Sigmoid colon (tissue), 4 donors: ENCODE measurements around the gene MAGEB3.

Source experiments
- POLR2A ChIP-seq, 2 donors: fragments of 450-650 bp; IDR thresholded peaks; one replicate each; pipeline ENCODE4 v1.6.1; 2016; ENCODE audit warnings: antibody characterized with exemption in 2 of 2, mild to moderate bottlenecking in 2 of 2, moderate library complexity in 2 of 2
- POLR2AphosphoS5 ChIP-seq, 4 donors: sonication (generic); formaldehyde crosslinking; IDR thresholded peaks; one replicate each; pipeline ENCODE4 v1.6.1; 2017; ENCODE audit warnings: antibody characterized with exemption in 4 of 4
- TF ChIP-seq, protein P1 (sequence below), 4 experiments: fragments of 450-650 bp in 3 of 4; fragments of 200-600 bp in 1 of 4; IDR thresholded peaks; one replicate each; pipeline ENCODE4 v1.5.1; 2016 to 2019; ENCODE audit warnings: antibody characterized with exemption in 4 of 4, mild to moderate bottlenecking in 3 of 4, moderate library complexity in 2 of 4

DNA sequence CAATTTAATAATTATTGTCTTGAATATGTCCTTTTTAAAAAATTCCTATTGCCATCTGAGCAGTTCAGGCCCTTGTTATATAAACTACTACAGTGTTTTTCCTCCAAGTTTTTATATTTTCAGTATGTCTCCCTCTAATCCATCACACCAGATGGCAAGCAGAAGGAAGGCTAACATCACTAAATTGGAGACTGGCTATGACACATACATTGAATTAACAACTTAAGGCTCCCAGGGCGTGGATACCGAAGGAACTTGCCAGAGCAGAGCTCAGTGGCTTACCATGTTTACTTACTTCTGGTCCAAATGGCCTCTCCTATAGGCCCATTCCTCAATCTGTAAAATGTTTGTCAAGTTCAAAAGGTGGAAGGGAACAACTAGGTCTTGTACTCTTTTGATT is 29.5 kb downstream of the MAGEB3 start:
- TF ChIP-seq POLR2AphosphoS5 (IDR thresholded peaks at IDR 0.05) (no peak), POLR2A (IDR thresholded peaks at IDR 0.05) (no peak)
- TF ChIP-seq, protein P1, sequence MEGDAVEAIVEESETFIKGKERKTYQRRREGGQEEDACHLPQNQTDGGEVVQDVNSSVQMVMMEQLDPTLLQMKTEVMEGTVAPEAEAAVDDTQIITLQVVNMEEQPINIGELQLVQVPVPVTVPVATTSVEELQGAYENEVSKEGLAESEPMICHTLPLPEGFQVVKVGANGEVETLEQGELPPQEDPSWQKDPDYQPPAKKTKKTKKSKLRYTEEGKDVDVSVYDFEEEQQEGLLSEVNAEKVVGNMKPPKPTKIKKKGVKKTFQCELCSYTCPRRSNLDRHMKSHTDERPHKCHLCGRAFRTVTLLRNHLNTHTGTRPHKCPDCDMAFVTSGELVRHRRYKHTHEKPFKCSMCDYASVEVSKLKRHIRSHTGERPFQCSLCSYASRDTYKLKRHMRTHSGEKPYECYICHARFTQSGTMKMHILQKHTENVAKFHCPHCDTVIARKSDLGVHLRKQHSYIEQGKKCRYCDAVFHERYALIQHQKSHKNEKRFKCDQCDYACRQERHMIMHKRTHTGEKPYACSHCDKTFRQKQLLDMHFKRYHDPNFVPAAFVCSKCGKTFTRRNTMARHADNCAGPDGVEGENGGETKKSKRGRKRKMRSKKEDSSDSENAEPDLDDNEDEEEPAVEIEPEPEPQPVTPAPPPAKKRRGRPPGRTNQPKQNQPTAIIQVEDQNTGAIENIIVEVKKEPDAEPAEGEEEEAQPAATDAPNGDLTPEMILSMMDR (IDR thresholded peaks at IDR 0.05) = no peak
